ENCODE data around the gene PLXDC2. TPM values are rescaled to one million over a fixed set of nuclear protein-coding genes. Genes with fewer than 3 reads are reported as not detected.

Gene PLXDC2
- total and polyA plus RNA-seq, 2 experiments from 2014 or later = 13.5 to 19.4 TPM

- Histone ChIP-seq H3K27ac (ENCODE audit: low read depth) (no peak overlapping the region), H3K9me2 (ENCODE audit: insufficient read depth) (no peaks in the 10 kb centered on the region), H2AFZ (no peak overlapping the region), H3K27me3 (ENCODE audit: insufficient read depth) (no peaks in the 10 kb centered on the region), H4K20me1 (replicated peaks; ENCODE audit: insufficient read depth) (no peaks in the 10 kb centered on the region), H3K4me1 (ENCODE audit: insufficient read depth) (peaks cover 6% of the 10 kb centered on the region; the same call in 1 of the 2 replicates), H3K36me3 (ENCODE audit: insufficient read depth) (no peaks in the 10 kb centered on the region; the same call in 1 of the 2 replicates), H3K4me2 (no peak overlapping the region), H3F3A (replicated peaks; ENCODE audit: low read depth) (no peaks in the 10 kb centered on the region), H3K79me2 (replicated peaks; ENCODE audit: insufficient read depth) (no peaks in the 10 kb centered on the region), H3K4me3 (no peak overlapping the region)
- H3K9me3 Mint-ChIP-seq = no peaks in the 10 kb centered on the region
- no peak for ATAC-seq
- TF ChIP-seq STAT1 (IDR thresholded peaks at IDR 0.05; ENCODE audit: unreplicated experiment) (no peak), POLR2AphosphoS5 (IDR thresholded peaks at IDR 0.05; ENCODE audit: low read depth) (no peak), ZNF462 (CRISPR knock-in tag; IDR thresholded peaks at IDR 0.05) (no peak), CTCF (conservative IDR thresholded peaks at IDR 0.05; ENCODE audit: low read depth in 2 of 2) (no peak), ZNF331 (CRISPR knock-in tag; IDR thresholded peaks at IDR 0.05; ENCODE audit: low read depth) (no peak), REST (IDR thresholded peaks at IDR 0.05; ENCODE audit: unreplicated experiment) (no peak), ETS1 (IDR thresholded peaks at IDR 0.05) (no peak), NANOG (IDR thresholded peaks at IDR 0.05; ENCODE audit: borderline replicate concordance) (no peak), EZH2 (IDR thresholded peaks at IDR 0.05; ENCODE audit: low read depth, unreplicated experiment) (no peak), ZNF114 (CRISPR knock-in tag; IDR thresholded peaks at IDR 0.05) (no peak), CREB1 (CRISPR knock-in tag; IDR thresholded peaks at IDR 0.05; ENCODE audit: low read depth) (no peak), JUNB (IDR thresholded peaks at IDR 0.05; ENCODE audit: unreplicated experiment) (no peak), EZH2phosphoT487 (IDR thresholded peaks at IDR 0.05; ENCODE audit: unreplicated experiment) (no peak)
- peaks cover 6% of the 10 kb centered on the region for H3K27me3 Mint-ChIP-seq (ENCODE audit: insufficient read depth, low read depth, poor library complexity)
- no peak overlapping the region for H3K27ac Mint-ChIP-seq
- H3K4me3 Mint-ChIP-seq = no peak overlapping the region
- H3K36me3 Mint-ChIP-seq (ENCODE audit: low read depth) = peaks cover 3% of the 10 kb centered on the region; the same call in 1 of the 3 replicates
- DNase-seq (ENCODE audit: low spot score) = no peak
- H3K4me1 Mint-ChIP-seq = peaks cover 36% of the 10 kb centered on the region
Observed at GRCh38 chr10:20162123-20162522, 345.9 kb downstream of the PLXDC2 start.
